HepG2 (cell line): Measurements from ENCODE around the gene VPS11. TPM values are rescaled to one million over a fixed set of nuclear protein-coding genes. Genes with fewer than 3 reads are reported as not detected.

Experiments
- ATAC-seq: fragments of 200-7000 bp; cut with Tn5 transposase; 3 replicates; pipeline ENCODE4 v1.9.1; 2020; ENCODE audit warnings: mild to moderate bottlenecking, moderate library complexity
- BruUV-seq: library from RNA; stranded (reverse); fragments of 400-500 nt; replicated peaks from 2 replicates; lab custom pipeline; 2021; lab: Mats Ljungman, UMichigan
- CTCF ChIA-PET: fragments of 300-600 bp; formaldehyde crosslinking; extraction: SDS; loops from one replicate; lab custom pipeline; 2021; ENCODE audit warnings: low total read pairs, inconsistent platforms, low intra/inter-chr PET ratio; lab: Yijun Ruan, JAX
- POLR2A ChIA-PET: fragments of 350-600 bp; sonication (Branson Sonifier 250); formaldehyde crosslinking; loops from one replicate; lab custom pipeline; 2020; ENCODE audit warnings: antibody characterized with exemption, inconsistent platforms; lab: Yijun Ruan, JAX
- DNase-seq: peaks from one replicate; pipeline ENCODE4 v3.0.0-alpha.2; 2015; ENCODE audit warnings: low spot score
- FAIRE-seq: peaks from 3 replicates; lab custom pipeline; 2011; peaks lifted over from hg19 to GRCh38; lab: Jason Lieb, UNC
- H2AFZ ChIP-seq: one replicate; pipeline ENCODE4 v1.6.1; 2011; ENCODE audit warnings: low read length, inconsistent platforms
- H3K27ac ChIP-seq: fragments of 300-600 bp; 3 replicates; pipeline ENCODE4 v1.8.0; 2011; ENCODE audit warnings: mixed run types, mild to moderate bottlenecking, mixed read lengths, low read length, inconsistent platforms; ENCODE audit not compliant: insufficient read depth; ENCODE audit errors: extremely low read length
- H3K27me3 ChIP-seq, 2 experiments: fragments of 200-600 bp in 1 of 2; 2 replicates in 1 of 2; 3 replicates in 1 of 2; pipeline versions ENCODE4 v1.6.0 to v1.8.0; 2011; ENCODE audit warnings: low read length in 2 of 2, mild to moderate bottlenecking in 2 of 2, moderate library complexity in 2 of 2, inconsistent platforms in 1 of 2; ENCODE audit not compliant: insufficient read depth in 2 of 2, control insufficient read depth in 1 of 2
- H3K36me3 ChIP-seq, 2 experiments: fragments of 200-600 bp in 1 of 2; replicated peaks in 1 of 2; 2 replicates in 1 of 2; 3 replicates in 1 of 2; pipeline versions ENCODE4 v1.5.1 to v1.8.0; 2011; ENCODE audit warnings: low read length in 2 of 2, inconsistent platforms in 1 of 2; ENCODE audit not compliant: insufficient read depth in 2 of 2, control insufficient read depth in 1 of 2
- H3K4me1 ChIP-seq: 2 replicates; pipeline ENCODE4 v1.5.1; 2012; ENCODE audit warnings: low read length, inconsistent platforms; ENCODE audit not compliant: insufficient read depth
- H3K4me2 ChIP-seq: 2 replicates; pipeline ENCODE4 v1.6.0; 2011; ENCODE audit warnings: low read depth, low read length, inconsistent platforms
- H3K4me3 ChIP-seq, 3 experiments: fragments of 200-600 bp in 1 of 3; sonication (generic), shearing (Covaris generic) in 1 of 3; replicated peaks in 1 of 3; 2 replicates each; pipeline ENCODE4 v1.5.1; 2011 to 2016; ENCODE audit warnings: low read length in 3 of 3, inconsistent platforms in 2 of 3, low read depth in 2 of 3, mild to moderate bottlenecking in 2 of 3, control low read depth in 1 of 3, mixed read lengths in 1 of 3; ENCODE audit not compliant: insufficient read depth in 1 of 3
- H3K79me2 ChIP-seq: one replicate; pipeline ENCODE4 v1.6.1; 2011; ENCODE audit warnings: low read length, inconsistent platforms; ENCODE audit not compliant: insufficient read depth
- H3K9ac ChIP-seq: 2 replicates; pipeline ENCODE4 v1.6.0; 2011; ENCODE audit warnings: mild to moderate bottlenecking, low read depth, low read length, inconsistent platforms; ENCODE audit not compliant: insufficient read depth
- H3K9me3 ChIP-seq: 2 replicates; pipeline ENCODE4 v1.5.1; 2012; ENCODE audit warnings: mild to moderate bottlenecking, low read length
- H4K20me1 ChIP-seq: 2 replicates; pipeline ENCODE4 v1.6.0; 2011; ENCODE audit warnings: inconsistent platforms, mild to moderate bottlenecking, low read length, moderate library complexity; ENCODE audit not compliant: insufficient read depth
- CCAR2 ChIP-seq: fragments of 200-400 bp; formaldehyde crosslinking; optimal IDR thresholded peaks from 2 replicates; pipeline ENCODE3; 2018; ENCODE audit warnings: low read depth, mild to moderate bottlenecking, low read length, moderate library complexity
- CTCF ChIP-seq: sonication (generic); formaldehyde crosslinking; IDR thresholded peaks from 2 replicates; pipeline ENCODE4 v1.5.0; 2020; ENCODE audit warnings: mild to moderate bottlenecking, missing genetic modification reagents, moderate library complexity
- PHF21A ChIP-seq: sonication (generic); formaldehyde crosslinking; IDR thresholded peaks from 2 replicates; pipeline ENCODE4 v1.5.0; 2020; ENCODE audit warnings: mild to moderate bottlenecking, missing genetic modification reagents
- PHF8 ChIP-seq: sonication (generic); formaldehyde crosslinking; IDR thresholded peaks from 2 replicates; pipeline ENCODE4 v1.5.0; 2020; ENCODE audit warnings: missing genetic modification reagents
- STAG1 ChIP-seq: sonication (generic); formaldehyde crosslinking; IDR thresholded peaks from 2 replicates; pipeline ENCODE4 v1.4.0; 2020; ENCODE audit warnings: missing genetic modification reagents
- ZNF143 ChIP-seq: sonication (generic); formaldehyde crosslinking; IDR thresholded peaks from 2 replicates; pipeline ENCODE4 v1.4.0; 2020; ENCODE audit warnings: missing genetic modification reagents
- WGBS: methylation state at CpG from one replicate; pipeline ENCODE4 v1.1.6; 2017; ENCODE audit warnings: low lambda C conversion rate; 5-methylcytosine and 5-hydroxymethylcytosine counted together
- in situ Hi-C: cut with HindIII; loops from 2 replicates; pipeline ENCODE4 v1.10.0; 2017; ENCODE audit warnings: low pct_unique_long_range_greater_than_20kb; ENCODE audit not compliant: extremely low pct_ligation_motif_present
- intact Hi-C: fragments of 100-400 bp; cut with micrococcal nuclease; formaldehyde crosslinking; loops from one replicate; pipeline ENCODE4 v1.10.0; 2022; ENCODE audit not compliant: unreplicated experiment
- polyA plus RNA-seq, 8 experiments: library from polyadenylated mRNA; depleted of rRNA in 3 of 8; stranded (reverse) in 7 of 8; unstranded in 1 of 8; fragments of >200 nt; fragmentation: Illumina TruSeq in 4 of 8; extraction: Trizol in 4 of 8; gene quantifications; 2 replicates each; pipeline versions ENCODE4 v1.2.1 to v1.2.3, GENCODE V29; 2011 to 2016; ENCODE audit warnings: low read depth in 4 of 8, missing spikeins in 1 of 8, mixed read lengths in 1 of 8; ENCODE audit not compliant: insufficient read depth in 1 of 8
- total RNA-seq, 5 experiments: library from RNA; depleted of rRNA; stranded (reverse); fragments of >200 nt; fragmentation: Illumina TruSeq; extraction: Trizol; gene quantifications; 2 replicates each; pipeline ENCODE4 v1.2.3, GENCODE V29; 2016; ENCODE audit warnings: low read depth in 1 of 5
- TF ChIP-seq, protein P1 (sequence below): sonication (generic); formaldehyde crosslinking; IDR thresholded peaks from 2 replicates; pipeline ENCODE4 v1.4.0; 2020; ENCODE audit warnings: missing genetic modification reagents, borderline replicate concordance
- TF ChIP-seq, protein P2 (sequence below): sonication (generic); formaldehyde crosslinking; IDR thresholded peaks from 2 replicates; pipeline ENCODE4 v1.4.0; 2020; ENCODE audit warnings: missing genetic modification reagents, mild to moderate bottlenecking, borderline replicate concordance

Gene VPS11
- total and polyA plus RNA-seq, 2 of the 13 experiments (the other 11 are each of a cell fraction or from before 2014, with no cell fraction given): 13.7 to 21.6 TPM

DNA sequence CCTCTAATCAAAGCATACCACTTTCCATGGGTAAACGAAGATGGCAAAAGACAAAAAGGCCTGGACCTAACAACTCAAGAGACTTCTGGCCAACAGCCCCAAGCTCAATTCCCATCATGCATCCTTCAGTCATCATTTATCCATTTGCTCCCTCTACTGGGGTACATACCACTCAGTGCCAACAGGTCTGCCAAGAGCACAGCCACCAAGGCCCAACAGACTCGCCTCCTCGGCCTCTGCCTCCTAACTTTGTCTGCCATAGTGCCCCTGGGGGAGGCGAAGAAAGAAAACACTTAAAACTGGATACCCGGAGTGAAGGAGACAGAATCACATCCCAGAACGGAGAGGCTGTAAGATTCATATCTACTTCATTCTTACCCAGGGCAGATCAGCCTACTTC, 11.7 kb upstream of the VPS11 start:
- Histone ChIP-seq H3K36me3 (peaks cover 30 to 45% of the 10 kb centered on the region in 2 experiments), H4K20me1 (no peaks in the 10 kb centered on the region), H3K79me2 (peaks cover 25% of the 10 kb centered on the region), H3K4me2 (peak overlapping the region; percentile 88), H3K27ac (peak overlapping the region; percentile 88)
- intact Hi-C loops (loop anchor here (2.0 kb wide), 1 partner anchor 39 kb away; a partner anchor contains a TSS), in situ Hi-C loops (no loop called here)
- peak; percentile 48 for DNase-seq
- BruUV-seq: no TSS peak
- TF ChIP-seq, protein P1, sequence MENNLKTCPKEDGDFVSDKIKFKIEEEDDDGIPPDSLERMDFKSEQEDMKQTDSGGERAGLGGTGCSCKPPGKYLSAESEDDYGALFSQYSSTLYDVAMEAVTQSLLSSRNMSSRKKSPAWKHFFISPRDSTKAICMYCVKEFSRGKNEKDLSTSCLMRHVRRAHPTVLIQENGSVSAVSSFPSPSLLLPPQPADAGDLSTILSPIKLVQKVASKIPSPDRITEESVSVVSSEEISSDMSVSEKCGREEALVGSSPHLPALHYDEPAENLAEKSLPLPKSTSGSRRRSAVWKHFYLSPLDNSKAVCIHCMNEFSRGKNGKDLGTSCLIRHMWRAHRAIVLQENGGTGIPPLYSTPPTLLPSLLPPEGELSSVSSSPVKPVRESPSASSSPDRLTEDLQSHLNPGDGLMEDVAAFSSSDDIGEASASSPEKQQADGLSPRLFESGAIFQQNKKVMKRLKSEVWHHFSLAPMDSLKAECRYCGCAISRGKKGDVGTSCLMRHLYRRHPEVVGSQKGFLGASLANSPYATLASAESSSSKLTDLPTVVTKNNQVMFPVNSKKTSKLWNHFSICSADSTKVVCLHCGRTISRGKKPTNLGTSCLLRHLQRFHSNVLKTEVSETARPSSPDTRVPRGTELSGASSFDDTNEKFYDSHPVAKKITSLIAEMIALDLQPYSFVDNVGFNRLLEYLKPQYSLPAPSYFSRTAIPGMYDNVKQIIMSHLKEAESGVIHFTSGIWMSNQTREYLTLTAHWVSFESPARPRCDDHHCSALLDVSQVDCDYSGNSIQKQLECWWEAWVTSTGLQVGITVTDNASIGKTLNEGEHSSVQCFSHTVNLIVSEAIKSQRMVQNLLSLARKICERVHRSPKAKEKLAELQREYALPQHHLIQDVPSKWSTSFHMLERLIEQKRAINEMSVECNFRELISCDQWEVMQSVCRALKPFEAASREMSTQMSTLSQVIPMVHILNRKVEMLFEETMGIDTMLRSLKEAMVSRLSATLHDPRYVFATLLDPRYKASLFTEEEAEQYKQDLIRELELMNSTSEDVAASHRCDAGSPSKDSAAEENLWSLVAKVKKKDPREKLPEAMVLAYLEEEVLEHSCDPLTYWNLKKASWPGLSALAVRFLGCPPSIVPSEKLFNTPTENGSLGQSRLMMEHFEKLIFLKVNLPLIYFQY (CRISPR knock-in tag): 0 out of 2 replicates have a peak, but pooled peaks have one; percentile 7
- TF ChIP-seq STAG1 (CRISPR knock-in tag) (peak; percentile 46), CTCF (CRISPR knock-in tag) (peak; percentile 58), PHF21A (CRISPR knock-in tag) (no peak), PHF8 (CRISPR knock-in tag) (0 out of 2 replicates have a peak, but pooled peaks have one; percentile 4), ZNF143 (CRISPR knock-in tag) (peak; percentile 67), CCAR2 (no peak)
- TF ChIP-seq, protein P2, sequence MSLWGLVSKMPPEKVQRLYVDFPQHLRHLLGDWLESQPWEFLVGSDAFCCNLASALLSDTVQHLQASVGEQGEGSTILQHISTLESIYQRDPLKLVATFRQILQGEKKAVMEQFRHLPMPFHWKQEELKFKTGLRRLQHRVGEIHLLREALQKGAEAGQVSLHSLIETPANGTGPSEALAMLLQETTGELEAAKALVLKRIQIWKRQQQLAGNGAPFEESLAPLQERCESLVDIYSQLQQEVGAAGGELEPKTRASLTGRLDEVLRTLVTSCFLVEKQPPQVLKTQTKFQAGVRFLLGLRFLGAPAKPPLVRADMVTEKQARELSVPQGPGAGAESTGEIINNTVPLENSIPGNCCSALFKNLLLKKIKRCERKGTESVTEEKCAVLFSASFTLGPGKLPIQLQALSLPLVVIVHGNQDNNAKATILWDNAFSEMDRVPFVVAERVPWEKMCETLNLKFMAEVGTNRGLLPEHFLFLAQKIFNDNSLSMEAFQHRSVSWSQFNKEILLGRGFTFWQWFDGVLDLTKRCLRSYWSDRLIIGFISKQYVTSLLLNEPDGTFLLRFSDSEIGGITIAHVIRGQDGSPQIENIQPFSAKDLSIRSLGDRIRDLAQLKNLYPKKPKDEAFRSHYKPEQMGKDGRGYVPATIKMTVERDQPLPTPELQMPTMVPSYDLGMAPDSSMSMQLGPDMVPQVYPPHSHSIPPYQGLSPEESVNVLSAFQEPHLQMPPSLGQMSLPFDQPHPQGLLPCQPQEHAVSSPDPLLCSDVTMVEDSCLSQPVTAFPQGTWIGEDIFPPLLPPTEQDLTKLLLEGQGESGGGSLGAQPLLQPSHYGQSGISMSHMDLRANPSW (CRISPR knock-in tag): no peak
- TF ChIP-seq, all 625 proteins: peak for 5
- ChIA-PET CTCF (interaction anchor here (0.7 kb wide), 1 partner anchor 366 kb away, joined by 3 read pairs; no protein-coding TSS in a partner anchor), POLR2A (interaction anchor here (0.8 to 2.5 kb wide), 14 partner anchors 9 to 65 kb away, joined by 3 to 14 read pairs (median 4); partner anchors contain the start of genes CENATAC, DPAGT1, HINFP and RPS25)
- Histone ChIP-seq H3K4me1 (peaks cover 23% of the 10 kb centered on the region), H3K9me3 (no peaks in the 10 kb centered on the region), H3K9ac (peak overlapping the region; percentile 99), H2AFZ (no peak overlapping the region), H3K4me3 (peak overlapping the region; percentile 75 to 87 (median 82)), H3K27me3 (no peaks in the 10 kb centered on the region)
- ATAC-seq (0 out of 3 replicates have a peak, but pooled peaks have one; percentile 8), FAIRE-seq (peak; percentile 15)
- 39% methylated on average over 6 of the region's 6 CpGs for WGBS
